ENCODE data around the gene FTCDNL1. TPM values are rescaled to one million over a fixed set of nuclear protein-coding genes. Genes with fewer than 3 reads are reported as not detected.
A peak's percentile ranks its signal among the peaks of the same experiment; 100 is the strongest.

Gene FTCDNL1
- total RNA-seq, 2 donors from 2014 or later, result 2.6 TPM

DNA sequence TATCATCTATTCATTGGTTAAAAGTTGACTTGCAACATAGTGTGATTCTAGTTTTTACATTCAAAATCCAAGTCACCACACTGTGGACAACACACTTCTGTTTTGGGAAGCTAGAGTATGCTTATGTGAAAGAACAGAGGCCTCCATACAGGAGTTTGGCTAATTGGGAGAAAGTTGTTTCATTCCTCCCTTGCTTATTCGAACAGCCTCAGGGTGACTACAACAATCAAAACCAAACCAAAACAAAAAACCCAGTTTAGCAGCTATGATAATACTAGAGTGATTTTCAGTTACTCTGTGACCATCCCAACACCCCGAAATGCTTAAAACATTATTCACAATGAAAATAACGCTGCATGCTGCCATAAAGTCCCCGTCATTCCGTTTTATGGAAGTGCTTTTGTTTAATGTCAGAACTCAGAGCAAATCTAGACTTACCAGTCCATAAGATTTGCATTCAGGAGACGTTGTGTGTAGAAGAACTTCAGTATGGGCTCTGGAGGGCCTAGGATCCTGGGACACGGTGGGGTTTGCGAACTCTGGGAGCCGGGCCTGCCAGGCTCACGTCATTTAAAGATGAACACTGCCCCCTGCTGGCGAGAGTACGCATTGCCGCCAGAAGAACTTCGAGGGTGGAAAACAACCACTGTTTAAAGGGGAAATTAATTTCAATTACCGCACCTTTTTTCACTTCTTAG, 111.4 kb downstream of the FTCDNL1 start:
- peak; percentile 52 for ATAC-seq
- intact Hi-C loops (cut with DNase I), result no loop called here

DNA sequence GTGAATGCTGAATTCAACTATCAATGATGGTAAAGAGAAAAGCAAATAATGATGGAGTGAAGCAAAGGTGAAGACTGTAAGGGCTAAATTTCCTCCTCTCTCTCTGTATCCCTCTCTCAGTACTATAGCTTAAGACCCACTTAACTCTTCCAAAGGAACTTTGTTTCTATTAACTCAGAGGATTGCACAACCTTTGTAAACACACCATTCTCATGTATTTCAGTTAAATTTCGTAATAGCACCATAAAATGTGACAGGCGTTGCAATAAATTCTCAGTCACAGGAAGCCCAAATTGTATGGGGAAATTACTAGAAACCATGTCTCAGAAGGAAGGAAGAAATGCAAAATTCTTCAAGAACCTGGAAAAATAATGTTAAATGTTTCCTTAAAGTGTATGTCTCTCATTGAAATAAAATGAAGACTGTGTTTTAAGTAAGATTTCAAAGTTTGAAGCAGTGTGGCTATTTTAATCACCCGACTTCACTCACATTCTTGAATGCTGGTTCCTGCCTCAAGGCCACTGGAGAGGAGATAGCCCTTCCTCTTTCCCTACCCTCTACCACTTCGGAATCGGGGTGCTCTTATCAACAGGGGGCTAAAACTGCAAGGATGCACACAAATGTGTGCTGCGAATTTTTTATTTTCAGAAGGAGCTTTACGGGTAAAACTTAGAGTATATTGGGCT, 112.1 kb downstream of the FTCDNL1 start:
- H3K36me3 ChIP-seq (replicated peaks in 1 of 2; ENCODE audit: insufficient read depth in 1 of 2, low read depth in 2 of 2), result no peaks in the 10 kb centered on the region
- TF ChIP-seq CTCF (IDR thresholded peaks at IDR 0.05) (no peak), POLR2A (IDR thresholded peaks at IDR 0.05) (no peak)
- no peak overlapping the region for H3K27ac ChIP-seq
- intact Hi-C loops (cut with DNase I), result no loop called here
- ATAC-seq (no peak), DNase-seq (no peak)
- 53 to 56% methylated on average over 7 of the region's 7 CpGs for WGBS, 2 donors
- H3K9me3 ChIP-seq, result no peaks in the 10 kb centered on the region
- peaks cover 14% of the 10 kb centered on the region for H3K4me1 ChIP-seq
- H3K4me3 ChIP-seq, result no peak overlapping the region
- no peaks in the 10 kb centered on the region for H3K27me3 ChIP-seq

More for the DNA sequence above, 111.4 kb downstream of the FTCDNL1 start:
- H3K36me3 ChIP-seq (replicated peaks in 1 of 2; ENCODE audit: insufficient read depth in 1 of 2, low read depth in 2 of 2), result no peaks in the 10 kb centered on the region
- peak; percentile 60 to 76 (median 68) for DNase-seq
- WGBS, 2 donors, result 29 to 30% methylated on average over 15 of the region's 15 CpGs
- TF ChIP-seq CTCF (IDR thresholded peaks at IDR 0.05) (peak; percentile 68 to 98 (median 77)), POLR2A (IDR thresholded peaks at IDR 0.05) (no peak)
- no peaks in the 10 kb centered on the region for H3K9me3 ChIP-seq
- no peak overlapping the region for H3K4me3 ChIP-seq
- H3K4me1 ChIP-seq, result peaks cover 14% of the 10 kb centered on the region
- no peaks in the 10 kb centered on the region for H3K27me3 ChIP-seq
- no peak overlapping the region for H3K27ac ChIP-seq

- 29 to 54% methylated on average over 1 of the region's 1 CpG for WGBS, 2 donors
These were observed 116.3 kb downstream of the FTCDNL1 start for GRCh38 chr2:199734651-199735050.

GRCh38 chr2:199734011-199734410, 117.0 kb downstream of the FTCDNL1 start:
- Histone ChIP-seq H3K4me3 (no peak overlapping the region), H3K27me3 (no peaks in the 10 kb centered on the region), H3K36me3 (replicated peaks in 1 of 2; ENCODE audit: insufficient read depth in 1 of 2, low read depth in 2 of 2) (no peaks in the 10 kb centered on the region), H3K27ac (no peak overlapping the region), H3K4me1 (peaks cover 5% of the 10 kb centered on the region), H3K9me3 (no peaks in the 10 kb centered on the region)
- no peak for ATAC-seq
- DNase-seq, result no peak
- intact Hi-C loops (cut with DNase I), result no loop called here
- 33 to 39% methylated on average over 2 of the region's 2 CpGs for WGBS, 2 donors
- TF ChIP-seq CTCF (IDR thresholded peaks at IDR 0.05) (no peak), POLR2A (IDR thresholded peaks at IDR 0.05) (no peak)

More at GRCh38 chr2:199734651-199735050, 116.3 kb downstream of the FTCDNL1 start:
- peaks cover 10% of the 10 kb centered on the region for H3K4me1 ChIP-seq
- intact Hi-C loops (cut with DNase I), result no loop called here
- H3K9me3 ChIP-seq, result no peaks in the 10 kb centered on the region
- no peaks in the 10 kb centered on the region for H3K36me3 ChIP-seq (replicated peaks in 1 of 2; ENCODE audit: insufficient read depth in 1 of 2, low read depth in 2 of 2)
- H3K27me3 ChIP-seq, result no peaks in the 10 kb centered on the region
- no peak overlapping the region for H3K27ac ChIP-seq
- no peak for TF ChIP-seq POLR2A (IDR thresholded peaks at IDR 0.05)
- TF ChIP-seq CTCF (IDR thresholded peaks at IDR 0.05), result no peak
- H3K4me3 ChIP-seq, result no peak overlapping the region
- ATAC-seq (no peak), DNase-seq (no peak)

Measured in body of pancreas (tissue), 4 donors.